Activated T-helper 9 cell treated with anti-CD3 and anti-CD28 coated beads, Interleukin-2, amount 50 U/mL, for 16 hours (primary cell): ENCODE results near the gene IDH1.
"Not testable (repeated sequence)": the region's sequence is repeated elsewhere in the genome, so short reads cannot be mapped to it uniquely, and the experiment has no call there.

ENCODE experiments used
- DNase-seq: peaks from one replicate; pipeline ENCODE4 v3.0.0-alpha.2; 2020; ENCODE audit warnings: low read depth

IDH1 gene

DNA sequence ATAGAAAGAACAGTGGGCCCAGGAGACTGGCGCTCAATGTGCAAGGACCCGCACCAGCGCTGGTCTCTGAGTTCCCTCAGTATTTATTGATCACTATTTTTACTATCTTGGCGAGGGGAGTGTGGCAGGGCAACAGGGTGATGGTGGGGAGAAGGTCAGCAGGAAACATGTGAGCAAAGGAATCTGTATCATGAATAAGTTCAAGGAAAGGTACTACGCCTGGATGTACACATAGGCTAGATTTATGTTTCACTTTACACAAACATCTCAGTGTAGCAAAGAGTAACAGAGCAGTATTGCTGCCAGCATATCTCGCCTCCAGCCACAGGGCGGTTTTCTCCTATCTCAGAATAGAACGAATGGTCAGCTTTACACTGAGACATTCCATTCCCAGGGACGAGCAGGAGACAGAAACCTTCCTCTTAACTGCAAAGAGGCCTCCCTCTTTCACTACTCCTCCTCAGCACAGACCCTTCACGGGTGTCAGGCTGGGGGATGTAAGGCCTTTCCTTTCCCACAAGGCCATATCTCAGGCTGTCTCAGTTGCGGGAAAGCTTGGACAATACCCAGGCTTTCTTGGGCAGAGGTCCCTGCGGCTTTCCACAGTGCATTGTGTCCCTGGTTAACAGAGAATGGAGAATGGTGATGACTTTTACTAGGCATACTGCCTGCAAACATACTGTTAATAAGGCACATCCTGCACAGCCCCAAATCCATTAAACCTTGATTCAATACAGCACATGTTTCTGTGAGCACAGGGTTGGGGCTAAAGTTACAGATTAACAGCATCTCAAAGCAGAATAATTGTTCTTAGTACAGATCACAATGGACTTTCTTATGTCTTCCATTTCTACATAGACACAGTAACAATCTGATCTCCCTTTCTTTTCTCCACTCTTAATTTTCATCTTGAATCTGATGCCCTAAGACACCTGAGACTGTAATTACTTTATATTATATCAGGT lies 2.3 kb upstream of the IDH1 start:
- not testable (repeated sequence) for DNase-seq

DNA sequence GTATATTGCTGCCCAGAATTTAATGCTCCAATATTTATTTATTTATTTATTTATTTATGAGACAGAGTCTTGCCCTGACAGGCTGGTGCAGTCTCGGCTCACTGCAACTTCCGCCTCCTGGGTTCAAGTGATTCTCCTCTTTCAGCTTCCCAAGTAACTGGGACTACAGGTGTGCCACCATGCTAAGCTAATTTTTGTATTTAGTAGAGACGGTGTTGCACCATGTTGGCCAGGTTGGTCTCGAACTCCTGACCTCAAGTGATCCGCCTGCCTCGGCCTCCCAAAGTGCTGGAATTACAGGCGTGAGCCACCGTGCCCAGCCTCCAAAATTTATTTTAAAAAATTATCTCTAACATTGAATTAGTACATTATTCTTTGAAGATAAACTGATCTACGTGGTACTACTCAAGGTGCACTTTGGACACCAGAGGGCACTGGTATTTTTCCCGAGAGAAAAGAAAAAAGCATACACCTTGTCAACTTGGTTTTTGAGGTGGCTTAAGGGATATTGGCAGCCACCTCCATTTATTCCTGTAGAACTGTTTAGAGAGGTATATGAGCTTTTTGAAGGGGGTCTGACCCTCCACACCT lies 1.4 kb upstream of the IDH1 start:
- no peak for DNase-seq

DNA sequence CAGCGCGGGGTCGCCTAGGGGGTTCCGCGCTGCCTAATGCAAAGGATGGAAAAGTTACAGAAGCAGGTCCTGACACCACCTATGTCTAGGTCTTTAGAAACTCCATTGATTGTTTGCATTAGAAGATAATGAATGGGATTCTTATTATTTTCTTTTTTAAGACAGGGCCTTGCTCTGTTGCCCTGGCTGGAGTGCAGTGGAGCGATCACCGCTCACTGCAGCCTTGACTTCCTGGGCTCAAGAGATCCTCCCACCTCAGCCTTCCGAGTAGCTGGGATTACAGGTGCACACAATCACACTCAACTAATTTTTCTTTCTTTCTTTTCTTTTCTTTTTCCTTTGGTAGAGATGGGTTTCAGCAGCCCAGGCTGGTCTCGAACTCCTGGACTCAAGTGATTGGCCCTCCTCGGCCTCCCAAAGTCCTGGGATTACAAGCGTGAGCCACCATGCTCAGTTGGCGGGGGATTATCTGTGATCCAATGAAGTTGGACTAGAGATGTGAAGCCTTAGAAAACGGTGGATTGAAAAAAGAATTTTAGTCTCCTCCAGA lies 761 bp upstream of the IDH1 start:
- no peak for DNase-seq

DNA sequence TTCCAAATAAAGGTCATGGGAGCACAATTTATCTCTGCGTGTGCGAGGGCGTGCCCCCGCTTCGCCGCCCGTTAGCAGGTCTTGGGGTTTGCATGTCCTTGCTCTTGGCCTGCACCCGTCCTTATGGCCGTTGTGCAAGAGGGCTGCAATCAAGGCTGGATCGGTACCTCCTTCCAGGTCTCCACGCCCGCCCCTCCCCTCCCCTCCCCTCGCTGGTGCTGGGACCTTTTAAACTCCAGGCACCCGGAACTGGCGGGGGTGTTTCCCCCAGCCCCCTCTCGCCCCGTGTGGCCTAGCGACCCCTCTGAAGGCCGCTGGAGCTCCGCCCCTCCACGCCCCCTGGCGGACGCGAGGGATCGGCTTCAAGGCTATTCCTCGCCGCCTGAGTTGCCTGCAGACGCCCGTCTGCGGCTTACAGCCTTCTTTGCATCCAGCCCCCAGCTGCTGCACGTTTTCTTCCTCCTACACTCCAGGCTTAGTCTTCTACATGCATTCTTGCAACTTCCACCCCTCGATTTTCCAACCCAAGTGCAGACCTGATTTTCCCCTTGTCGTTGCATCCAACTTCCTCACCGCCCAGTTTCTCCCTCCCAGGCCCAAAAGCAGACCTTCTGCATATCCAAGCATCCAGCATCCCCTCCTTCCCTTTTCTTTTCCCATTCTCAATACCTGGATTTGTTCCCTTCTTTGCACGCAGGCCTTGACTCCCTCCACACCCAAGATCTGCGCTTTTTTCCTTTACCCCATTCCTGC lies 577 bp downstream of the IDH1 start:
- DNase-seq: peak; percentile 76

DNA sequence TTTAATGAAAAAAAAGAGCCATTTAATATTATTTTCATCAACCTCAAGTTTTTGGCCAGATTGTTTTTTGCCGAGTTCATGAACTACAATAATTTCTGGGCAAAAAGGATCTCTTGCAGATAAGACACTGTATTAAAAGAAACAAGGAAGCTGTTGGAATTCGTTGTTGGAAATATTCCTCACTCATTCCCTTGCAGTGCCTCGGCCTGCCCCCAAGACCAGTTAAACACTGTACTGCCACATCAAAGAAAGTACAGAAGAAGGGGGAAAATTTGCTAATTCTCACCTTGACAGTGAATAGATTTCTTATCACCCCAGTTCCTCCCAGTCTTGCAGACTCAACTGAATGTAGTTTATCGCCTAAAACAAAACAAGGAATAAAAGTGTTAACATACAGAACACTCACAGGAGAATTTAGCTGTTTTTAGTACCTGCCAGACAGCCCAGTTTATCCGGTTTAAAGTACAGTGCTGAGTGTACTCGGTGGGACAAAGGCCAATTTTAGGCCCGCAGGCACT lies 1.2 kb downstream of the IDH1 start:
- no peak for DNase-seq

DNA sequence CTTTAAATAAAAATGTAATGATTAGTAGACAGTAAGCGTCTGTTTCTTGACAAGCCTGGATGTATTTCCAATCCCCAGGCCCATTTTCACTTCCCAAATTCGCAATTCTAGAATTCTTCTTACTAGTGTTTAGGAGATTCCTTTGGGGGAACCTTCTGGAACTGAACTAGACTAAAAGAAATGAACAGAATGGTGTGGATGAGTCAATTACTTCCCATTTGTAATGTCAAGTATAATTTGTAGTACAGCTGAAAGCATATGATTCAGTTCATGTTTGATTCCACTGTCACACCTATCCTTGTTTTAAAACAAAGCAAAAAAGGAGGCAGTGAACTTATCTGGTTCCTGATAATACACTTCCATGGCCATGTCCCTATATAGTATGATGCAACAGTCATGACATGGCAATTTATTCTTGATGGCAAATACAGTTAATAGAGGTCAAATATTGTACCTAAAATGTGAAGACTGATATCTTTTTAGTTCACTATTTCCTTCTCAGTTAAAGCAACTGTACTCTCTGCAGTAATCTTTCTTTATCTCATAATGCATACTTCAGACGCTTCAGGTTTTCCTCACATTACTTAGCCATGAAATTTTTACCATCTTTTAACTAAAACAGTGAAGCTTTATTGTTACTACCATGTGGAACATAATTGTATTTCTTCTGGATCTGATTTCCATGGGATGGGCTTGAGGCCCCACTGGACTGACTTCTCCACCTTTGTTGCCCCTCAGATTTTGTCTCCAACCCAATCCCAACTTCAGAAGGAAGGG lies 2.0 kb downstream of the IDH1 start:
- no peak for DNase-seq

DNA sequence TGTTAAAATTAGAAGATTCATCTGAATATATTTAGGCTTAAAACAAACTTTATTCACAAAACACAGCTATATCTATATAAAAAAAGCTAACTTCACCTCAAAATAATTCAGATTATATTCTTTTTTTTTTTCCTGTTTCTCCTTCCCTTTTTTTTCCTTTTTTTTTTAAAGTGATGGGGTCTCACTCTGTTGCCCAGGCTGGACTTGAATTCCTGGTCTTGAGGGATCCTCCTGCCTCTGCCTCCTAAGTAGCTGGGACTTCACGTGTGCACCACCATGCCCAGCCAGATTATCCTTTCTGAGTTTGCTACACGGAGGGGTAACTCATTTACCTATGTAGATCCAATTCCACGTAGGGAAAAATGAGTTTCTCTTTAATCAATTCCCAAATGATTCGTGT lies 3.8 kb downstream of the IDH1 start:
- DNase-seq: no peak

DNA sequence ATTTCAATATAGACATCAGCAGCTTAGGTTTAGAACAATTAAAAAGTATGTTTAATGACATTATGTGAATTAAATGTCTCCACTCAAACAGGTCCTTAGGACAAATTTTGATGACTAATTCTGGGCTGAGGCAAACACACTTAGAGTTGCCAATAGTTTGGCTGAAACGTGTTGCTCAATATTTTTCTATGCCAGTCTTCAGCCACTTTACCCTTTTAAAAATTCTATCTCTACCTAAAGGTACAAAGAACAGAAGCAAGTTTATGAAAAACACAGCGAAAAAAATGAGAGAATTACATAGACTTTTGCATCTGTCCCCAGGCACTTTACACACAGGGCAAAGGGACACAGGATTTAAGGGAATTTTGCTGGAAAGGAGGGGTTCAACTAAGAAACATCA lies 4.5 kb downstream of the IDH1 start:
- DNase-seq: no peak

DNA sequence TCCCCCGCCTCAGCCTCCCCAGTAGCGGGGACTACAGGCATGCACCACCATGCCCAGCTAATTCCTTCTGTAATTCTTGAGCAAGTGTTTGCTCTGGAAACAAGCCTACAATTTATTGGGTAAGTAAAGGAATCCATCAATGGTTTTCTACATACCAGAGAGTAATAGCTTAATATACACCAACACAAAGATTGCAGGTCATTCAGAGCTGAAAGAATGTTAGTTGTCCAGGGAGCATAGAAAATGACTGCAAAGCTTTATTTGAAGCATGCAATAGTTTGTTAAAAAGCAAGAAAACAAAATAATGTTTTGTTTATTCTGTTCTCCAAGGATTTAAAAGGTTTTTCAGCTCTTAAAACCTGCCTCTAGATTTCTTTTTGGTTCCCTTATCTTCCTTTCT lies 5.6 kb downstream of the IDH1 start:
- no peak for DNase-seq

DNA sequence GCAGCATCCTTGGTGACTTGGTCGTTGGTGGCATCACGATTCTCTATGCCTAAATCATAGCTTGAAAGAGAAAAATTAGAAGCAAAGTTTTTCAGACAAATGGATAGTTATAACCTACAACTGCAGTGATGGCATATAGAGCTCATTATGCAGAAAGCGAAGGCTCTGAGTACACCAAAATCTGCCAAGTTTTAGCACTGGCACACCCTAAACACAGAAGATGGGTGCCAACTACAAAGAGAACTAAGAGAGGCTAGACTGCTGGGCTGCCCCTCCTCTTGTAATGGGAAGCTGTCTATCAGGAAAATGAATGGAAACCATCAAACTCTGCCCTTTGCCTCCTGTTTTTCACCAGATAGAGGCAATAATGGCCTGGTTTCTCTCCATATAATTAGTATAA lies 6.3 kb downstream of the IDH1 start:
- no peak for DNase-seq

DNA sequence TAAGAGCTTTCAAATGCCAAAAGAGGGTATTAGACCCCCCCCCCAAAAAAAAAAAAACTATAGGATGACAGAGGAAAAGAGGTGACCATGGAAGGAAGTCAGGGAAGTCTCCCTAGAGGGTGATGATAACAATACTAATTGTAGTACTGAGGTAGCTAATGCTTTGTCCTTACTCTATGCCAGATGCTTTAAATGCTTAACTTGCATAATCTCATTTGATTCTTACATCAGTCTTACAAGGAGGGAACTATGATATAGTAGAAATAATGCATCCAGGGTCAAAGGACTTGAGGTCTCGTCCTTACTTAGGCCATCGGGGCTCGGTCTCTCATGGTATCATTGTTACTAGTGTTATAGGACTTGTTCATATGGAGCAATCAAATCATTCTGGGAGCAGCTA lies 9.1 kb downstream of the IDH1 start:
- no peak for DNase-seq

DNA sequence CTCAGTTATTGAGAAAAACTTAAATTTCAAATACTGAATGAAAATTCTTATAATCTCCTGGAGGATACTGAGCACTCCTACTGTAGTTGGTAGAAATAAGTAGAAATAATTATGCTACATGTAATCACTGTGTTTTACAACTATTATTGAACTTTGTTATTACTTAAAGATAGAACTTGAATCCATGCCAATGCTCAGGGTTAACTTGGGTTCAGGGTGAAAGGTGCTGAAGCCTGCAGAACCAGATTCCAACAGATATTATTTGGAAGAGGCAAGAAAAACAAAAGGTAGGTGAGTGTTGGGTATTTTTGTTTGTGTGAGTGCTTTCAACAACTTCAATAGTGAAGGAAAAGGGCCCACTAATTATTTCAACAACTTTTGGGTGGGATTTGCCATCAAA lies 10.4 kb downstream of the IDH1 start:
- no peak for DNase-seq

DNA sequence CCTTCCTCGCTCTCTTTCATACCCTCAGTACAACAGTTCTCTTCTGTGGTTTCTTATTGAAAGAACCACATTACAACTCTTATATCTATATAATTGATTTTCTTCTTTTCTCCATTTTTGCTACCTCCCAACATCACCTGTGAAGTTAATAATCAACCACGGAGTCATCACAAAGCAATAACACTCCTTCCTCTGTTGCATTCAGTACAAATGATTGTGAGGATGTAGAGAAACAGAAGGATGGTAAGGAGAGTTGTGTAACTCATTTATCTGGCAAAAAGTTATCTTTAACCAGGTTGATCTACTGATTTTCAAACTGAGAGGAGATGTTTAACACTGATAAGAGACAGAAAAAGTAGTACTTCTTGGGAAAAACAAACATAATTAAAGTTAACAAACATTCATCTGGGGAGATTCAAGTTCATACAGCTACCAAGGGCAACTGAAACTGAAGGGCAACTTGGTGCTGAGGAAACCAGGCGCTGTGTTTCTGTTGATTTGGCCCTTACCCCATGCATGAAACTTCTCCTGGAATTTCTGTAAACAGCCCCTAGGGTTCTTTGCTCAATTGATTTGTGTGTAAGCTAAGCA lies 14.2 kb downstream of the IDH1 start:
- DNase-seq: no peak

DNA sequence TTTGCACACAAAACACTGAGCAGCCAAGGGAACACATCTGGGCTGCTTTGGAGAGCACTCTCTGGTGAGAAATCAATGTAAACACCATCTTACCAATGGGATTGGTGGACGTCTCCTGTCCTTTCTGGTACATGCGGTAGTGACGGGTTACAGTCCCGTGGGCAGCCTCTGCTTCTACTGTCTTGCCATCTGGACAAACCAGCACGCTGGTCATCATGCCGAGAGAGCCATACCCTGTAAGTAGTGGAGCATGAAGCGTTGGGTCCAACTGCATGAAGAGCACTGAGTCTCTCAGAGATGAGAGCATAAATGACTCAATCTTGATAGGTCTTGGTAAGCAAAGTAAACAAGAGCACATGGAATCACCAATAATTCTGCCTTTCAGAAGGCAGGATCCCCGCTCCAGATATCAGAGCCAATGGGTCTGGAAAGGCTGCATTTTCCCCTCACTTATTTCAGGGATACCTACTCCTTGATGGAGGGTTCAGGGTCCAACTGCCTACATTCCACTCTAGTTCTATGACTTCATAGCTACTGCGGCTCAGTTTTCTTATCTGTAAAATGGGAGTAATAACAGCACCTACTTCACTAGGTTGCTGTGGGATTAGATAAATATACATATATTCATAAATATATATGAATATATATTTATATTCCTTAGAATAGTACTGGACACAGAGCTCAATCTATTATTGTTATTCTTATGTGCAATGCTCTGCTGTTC lies 14.9 kb downstream of the IDH1 start:
- DNase-seq: no peak

DNA sequence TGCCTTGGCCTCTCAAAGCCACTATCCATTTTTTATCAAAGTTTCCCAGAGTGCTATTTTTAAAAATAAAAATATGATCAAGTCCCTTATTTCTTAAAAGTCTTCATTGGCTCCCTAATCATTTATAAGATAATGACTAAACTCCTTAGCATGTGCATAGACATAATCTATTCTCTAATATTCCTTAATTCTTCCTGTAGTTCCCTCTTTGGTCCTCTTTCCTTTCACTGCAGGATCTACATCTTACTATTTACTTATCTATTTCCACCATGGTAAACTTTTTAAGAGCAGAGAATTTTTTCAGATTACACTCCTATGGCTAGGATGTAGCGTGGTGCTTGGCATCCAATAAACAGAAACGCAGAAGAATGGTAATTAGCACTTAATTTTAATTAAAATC lies 19.0 kb downstream of the IDH1 start:
- DNase-seq: no peak

DNA sequence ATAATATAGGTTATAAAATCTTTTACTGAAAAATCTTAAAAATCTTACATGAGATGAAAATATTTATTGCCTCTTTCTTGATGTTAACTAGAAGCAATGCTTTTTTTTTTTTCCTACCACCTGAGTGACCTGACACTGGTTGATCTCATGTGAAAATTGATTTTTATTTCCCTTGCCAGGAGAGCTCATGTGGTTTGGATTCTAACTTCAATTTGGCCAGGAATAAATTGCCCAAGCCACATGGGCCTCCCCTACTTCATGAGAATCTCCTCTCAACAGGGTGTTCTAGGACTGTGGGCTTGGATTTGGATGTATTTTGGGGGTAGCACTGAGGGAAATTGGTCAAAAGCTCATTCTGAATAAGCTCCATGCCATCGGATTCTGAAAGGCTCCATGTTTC lies 20.1 kb downstream of the IDH1 start:
- DNase-seq: no peak

DNA sequence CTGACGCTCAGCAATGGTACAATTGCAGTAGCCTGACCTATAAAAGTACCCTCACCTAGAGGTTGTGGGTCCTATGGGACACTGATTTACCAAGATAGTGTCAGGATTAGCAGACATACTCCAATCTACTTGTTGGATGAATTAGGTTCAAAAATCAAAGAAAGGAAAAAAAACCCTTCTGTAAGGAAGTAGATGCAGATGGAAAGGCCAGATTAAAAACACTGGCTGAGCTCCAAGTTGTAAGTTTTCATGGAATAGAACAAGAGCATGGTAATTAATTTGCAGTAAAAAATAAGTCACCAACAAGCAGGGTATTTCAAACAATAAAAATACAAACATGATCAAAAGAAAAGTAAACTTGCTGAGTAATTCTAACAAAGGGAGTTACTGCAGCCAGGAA lies 26.4 kb downstream of the IDH1 start:
- no peak for DNase-seq

DNA sequence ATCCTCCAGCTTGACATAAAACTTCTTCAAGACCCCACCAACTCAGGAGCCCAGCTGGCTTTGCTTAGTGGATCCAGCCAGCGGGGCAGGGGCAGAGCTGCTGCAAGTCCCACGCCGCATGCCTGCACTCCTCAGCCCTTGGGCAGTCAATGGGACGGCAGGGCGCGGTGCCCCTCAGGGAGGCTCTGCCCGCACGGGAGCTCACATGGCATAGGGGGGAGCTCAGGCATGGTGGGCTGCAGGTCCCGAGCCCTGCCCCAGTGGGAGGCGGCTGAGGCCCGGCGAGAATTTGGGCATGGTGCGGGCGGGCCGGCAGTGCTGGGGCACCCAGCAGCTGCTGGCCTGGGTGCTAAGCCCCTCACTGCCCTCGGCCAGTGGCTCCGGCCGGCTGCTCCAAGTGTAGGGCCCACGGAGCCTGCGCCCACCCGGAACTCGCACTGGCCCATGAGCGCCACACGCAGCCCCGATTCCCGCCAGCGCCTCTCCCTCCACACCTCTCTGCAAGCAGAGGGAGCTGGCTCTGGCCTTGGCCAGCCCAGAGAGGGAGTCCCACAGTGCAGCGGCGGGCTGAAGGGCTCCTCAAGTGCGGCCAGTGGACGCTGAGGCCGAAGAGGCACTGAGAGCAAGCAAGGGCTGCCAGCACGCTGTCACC lies 27.2 kb downstream of the IDH1 start:
- DNase-seq: no peak

DNA sequence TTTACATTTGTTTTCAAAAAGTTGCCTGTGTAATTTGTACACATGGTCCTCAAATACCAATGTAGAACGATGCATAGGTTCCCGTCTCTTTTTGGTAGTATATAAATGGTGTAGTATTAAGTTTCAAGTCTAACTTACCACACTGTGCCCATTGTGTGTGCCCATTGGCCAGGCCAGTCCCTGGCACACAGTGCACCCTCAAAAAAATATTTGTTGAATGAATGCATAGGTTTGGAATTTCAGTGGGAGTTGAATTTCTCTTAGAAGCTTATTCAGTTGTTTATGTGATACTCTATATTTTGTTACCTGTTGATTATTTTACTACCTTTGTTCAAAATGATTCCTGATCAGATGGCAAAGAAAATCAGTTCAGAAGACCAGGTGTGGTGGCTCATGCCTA lies 30.1 kb downstream of the IDH1 start:
- DNase-seq: no peak

DNA sequence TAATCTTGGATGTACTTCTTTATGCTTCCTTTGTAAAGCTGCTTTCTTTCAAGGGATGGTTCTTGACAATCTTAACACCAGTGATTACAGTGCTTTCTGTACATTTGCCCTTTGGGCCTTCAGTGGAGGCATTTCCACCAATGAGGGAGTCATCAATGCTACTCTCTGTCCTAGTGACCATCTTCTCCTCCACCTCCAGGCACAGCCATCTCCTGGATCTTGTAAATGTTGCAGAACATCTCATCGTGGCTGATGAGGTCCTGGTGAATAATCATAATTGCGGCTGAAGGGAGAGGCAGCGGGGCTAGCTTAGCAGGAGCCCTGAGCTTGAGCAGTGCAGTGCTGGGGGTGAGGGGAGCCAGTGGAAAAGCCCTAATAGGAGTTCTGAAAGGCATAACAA lies 32.5 kb downstream of the IDH1 start:
- DNase-seq: no peak
